Epithelial cell of proximal tubule (primary cell): ENCODE measurements around the gene BBS5. TPM values are rescaled to one million over a fixed set of nuclear protein-coding genes. Genes with fewer than 3 reads are reported as not detected.

Source experiments
- DNase-seq: peaks from one replicate; pipeline ENCODE4 v3.0.0-alpha.2; 2011; ENCODE audit warnings: low read depth
- H3K4me3 ChIP-seq: 2 replicates; pipeline ENCODE4 v1.5.1; 2011; ENCODE audit warnings: low read depth, mild to moderate bottlenecking, low read length
- CTCF ChIP-seq: conservative IDR thresholded peaks from 2 replicates; pipeline ENCODE4 v1.5.1; 2012; ENCODE audit warnings: low read depth, mild to moderate bottlenecking, low read length
- total RNA-seq: library from RNA; depleted of rRNA; stranded (reverse); fragments of >200 nt; gene quantifications from 2 replicates; pipeline ENCODE4 v1.2.3, GENCODE V29; 2015

Gene BBS5
- total RNA-seq, 1 donor from 2014 or later, result 3.6 TPM

- DNase-seq, result no peak
- TF ChIP-seq CTCF, result no peak
- H3K4me3 ChIP-seq, result no peak overlapping the region
These were observed 7.2 kb downstream of the BBS5 start for GRCh38 chr2:169486487-169486886.

- H3K4me3 ChIP-seq, result no peak overlapping the region
- no peak for DNase-seq
- no peak for TF ChIP-seq CTCF
These were observed 11.5 kb downstream of the BBS5 start for GRCh38 chr2:169490834-169491233.

- H3K4me3 ChIP-seq, result no peak overlapping the region
- no peak for DNase-seq
- TF ChIP-seq CTCF, result no peak
These were observed 12.1 kb downstream of the BBS5 start for GRCh38 chr2:169491378-169491777.

GRCh38 chr2:169493360-169493759 is 14.1 kb downstream of the BBS5 start:
- TF ChIP-seq CTCF, result no peak
- no peak overlapping the region for H3K4me3 ChIP-seq
- DNase-seq, result no peak

GRCh38 chr2:169495310-169495928 is 16.1 kb downstream of the BBS5 start:
- no peak for DNase-seq
- no peak overlapping the region for H3K4me3 ChIP-seq
- no peak for TF ChIP-seq CTCF

GRCh38 chr2:169504651-169505050 is 25.4 kb downstream of the BBS5 start:
- H3K4me3 ChIP-seq, result no peak overlapping the region
- TF ChIP-seq CTCF, result no peak
- no peak for DNase-seq

GRCh38 chr2:169507698-169508097 is 28.4 kb downstream of the BBS5 start:
- no peak overlapping the region for H3K4me3 ChIP-seq
- no peak for TF ChIP-seq CTCF
- no peak for DNase-seq
